B cell (primary cell): ENCODE data around the gene NDUFB6. TPM values are rescaled to one million over a fixed set of nuclear protein-coding genes. Genes with fewer than 3 reads are reported as not detected.

Source experiments
- ATAC-seq: fragments of 200-7000 bp; cut with Tn5 transposase; one replicate; pipeline ENCODE4 v1.10.0; 2021; ENCODE audit warnings: low read depth, mild to moderate bottlenecking, moderate number of reproducible peaks, moderate library complexity
- CTCF ChIA-PET: fragments of 350-600 bp; sonication (Branson Sonifier 250); formaldehyde crosslinking; loops from one replicate; lab custom pipeline; 2021; ENCODE audit warnings: antibody characterized with exemption, inconsistent platforms; lab: Charles Lee
- POLR2A ChIA-PET: fragments of 350-600 bp; sonication (Branson Sonifier 250); formaldehyde crosslinking; loops from one replicate; lab custom pipeline; 2021; ENCODE audit warnings: antibody characterized with exemption; lab: Charles Lee
- DNase-seq: peaks from one replicate; pipeline ENCODE4 v3.0.0; 2013
- H2AFZ ChIP-seq: 2 replicates; pipeline ENCODE4 v1.6.1; 2012; ENCODE audit warnings: mild to moderate bottlenecking, low read depth, low read length; ENCODE audit not compliant: insufficient read depth, poor library complexity, severe bottlenecking
- H3K27ac ChIP-seq, 2 donors: 1 replicate in 1 of 2; 2 replicates in 1 of 2; pipeline ENCODE4 v1.5.1; 2012 to 2013; ENCODE audit warnings: low read length in 2 of 2, mild to moderate bottlenecking in 2 of 2, moderate library complexity in 1 of 2
- H3K27me3 ChIP-seq, 4 experiments: fragments of 200-600 bp in 1 of 4; sonication (generic) in 1 of 4; replicated peaks in 1 of 4; 1 replicate in 2 of 4; 2 replicates in 2 of 4; pipeline versions ENCODE4 v1.6.1 to v1.7.0; 2013 to 2016; ENCODE audit warnings: low read length in 3 of 4, mild to moderate bottlenecking in 2 of 4, mixed read lengths in 1 of 4, moderate library complexity in 1 of 4; ENCODE audit not compliant: insufficient read depth in 4 of 4, control insufficient read depth in 3 of 4; ENCODE audit errors: control extremely low read depth in 1 of 4
- H3K36me3 ChIP-seq, 2 experiments: replicated peaks in 1 of 2; 1 replicate in 1 of 2; 2 replicates in 1 of 2; pipeline versions ENCODE4 v1.6.1 to v1.7.1; 2013; ENCODE audit warnings: low read length in 1 of 2; ENCODE audit not compliant: insufficient read depth in 2 of 2, control insufficient read depth in 1 of 2; ENCODE audit errors: control extremely low read depth in 1 of 2, extremely low read depth in 1 of 2
- H3K4me1 ChIP-seq, 2 donors: fragments of 200-600 bp in 1 of 2; sonication (generic) in 1 of 2; 1 replicate in 1 of 2; 2 replicates in 1 of 2; pipeline versions ENCODE4 v1.5.1 to v1.6.1; 2013 to 2017; ENCODE audit warnings: low read length in 2 of 2; ENCODE audit not compliant: control insufficient read depth in 2 of 2, insufficient read depth in 2 of 2
- H3K4me2 ChIP-seq: replicated peaks from 2 replicates; pipeline ENCODE3; 2012; ENCODE audit warnings: mild to moderate bottlenecking, low read depth, low read length; ENCODE audit not compliant: poor library complexity, severe bottlenecking
- H3K4me3 ChIP-seq, 5 experiments: fragments of 200-600 bp in 1 of 5; sonication (generic) in 1 of 5; 1 replicate in 3 of 5; 2 replicates in 2 of 5; pipeline versions ENCODE4 v1.5.1 to v1.7.0; 2011 to 2016; ENCODE audit warnings: low read length in 4 of 5, mild to moderate bottlenecking in 4 of 5, low read depth in 2 of 5, control low read depth in 1 of 5, moderate library complexity in 1 of 5; ENCODE audit not compliant: insufficient read depth in 1 of 5; ENCODE audit errors: control extremely low read depth in 1 of 5, extremely low read depth in 1 of 5
- H3K79me2 ChIP-seq: fragments of 200-600 bp; sonication (generic); one replicate; pipeline ENCODE4 v1.6.0; 2016; ENCODE audit warnings: low read length; ENCODE audit not compliant: control insufficient read depth, insufficient read depth
- H3K9ac ChIP-seq: fragments of 200-600 bp; sonication (generic); 2 replicates; pipeline ENCODE4 v1.6.1; 2017; ENCODE audit warnings: mild to moderate bottlenecking, low read length, moderate library complexity
- H3K9me3 ChIP-seq, 3 donors: one replicate each; pipeline versions ENCODE4 v1.6.1 to v1.7.1; 2013; ENCODE audit warnings: low read length in 2 of 3; ENCODE audit not compliant: control insufficient read depth in 2 of 3, insufficient read depth in 1 of 3; ENCODE audit errors: control extremely low read depth in 1 of 3
- H4K20me1 ChIP-seq: 2 replicates; pipeline ENCODE4 v1.6.0; 2012; ENCODE audit warnings: mild to moderate bottlenecking, low read length; ENCODE audit not compliant: insufficient read depth, control insufficient read depth, poor library complexity, severe bottlenecking
- H3K27ac Mint-ChIP-seq: one replicate; pipeline ENCODE4 v1.8.0; 2021; ENCODE audit warnings: mixed read lengths
- H3K27me3 Mint-ChIP-seq: one replicate; pipeline ENCODE4 v1.8.0; 2021; ENCODE audit warnings: mixed read lengths
- H3K4me1 Mint-ChIP-seq: one replicate; pipeline ENCODE4 v1.8.0; 2021; ENCODE audit warnings: mixed read lengths
- H3K4me3 Mint-ChIP-seq: one replicate; pipeline ENCODE4 v1.8.0; 2021; ENCODE audit warnings: mixed read lengths
- H3K9me3 Mint-ChIP-seq: one replicate; pipeline ENCODE4 v1.8.0; 2022; ENCODE audit warnings: mixed read lengths; ENCODE audit not compliant: insufficient read depth
- CTCF ChIP-seq: fragments of 200-600 bp; IDR thresholded peaks from one replicate; pipeline ENCODE4 v1.8.0; 2022; ENCODE audit warnings: antibody characterized with exemption, mild to moderate bottlenecking
- EZH2 ChIP-seq: IDR thresholded peaks from 2 replicates; pipeline ENCODE4 v1.6.1; 2012; ENCODE audit warnings: borderline replicate concordance, low read depth, mild to moderate bottlenecking, moderate library complexity, low read length; ENCODE audit not compliant: insufficient read depth, poor library complexity, severe bottlenecking
- WGBS: methylation state at CpG from one replicate; pipeline ENCODE4 v1.1.5; 2013; ENCODE audit warnings: missing lambda C conversion rate; ENCODE audit not compliant: insufficient coverage; 5-methylcytosine and 5-hydroxymethylcytosine counted together
- intact Hi-C: fragments of 100-400 bp; cut with micrococcal nuclease; formaldehyde crosslinking; loops from one replicate; pipeline ENCODE4 v1.10.0; 2022
- polyA plus RNA-seq: library from polyadenylated mRNA; depleted of rRNA; stranded (reverse); fragments of >200 nt; gene quantifications from 2 replicates; pipeline ENCODE4 v1.2.3, GENCODE V29; 2012
- total RNA-seq, 2 donors: library from RNA; stranded (reverse); fragments of 120-200 nt in 1 of 2; gene quantifications; 1 replicate in 1 of 2; 2 replicates in 1 of 2; pipeline versions ENCODE4 v1.2.3 to v1.2.4, GENCODE V29; 2013 to 2022

Gene NDUFB6
- total and polyA plus RNA-seq, 2 donors (not counting 1 experiment from before 2014, with no cell fraction given), result 7.4 to 13.6 TPM

GRCh38 chr9:32545884-32546283, 27.1 kb downstream of the NDUFB6 start:
- intact Hi-C loops, result no loop called here
- H3K4me3 ChIP-seq, result no peak overlapping the region
- peaks cover 81% of the 10 kb centered on the region for H3K79me2 ChIP-seq
- Mint-ChIP-seq H3K4me1 (peaks cover 29% of the 10 kb centered on the region), H3K27ac (no peak overlapping the region), H3K27me3 (no peaks in the 10 kb centered on the region), H3K9me3 (no peaks in the 10 kb centered on the region), H3K4me3 (no peak overlapping the region)
- no peak overlapping the region for H3K27ac ChIP-seq
- peaks cover 7% of the 10 kb centered on the region in 2 donors for H3K4me1 ChIP-seq
- no peak overlapping the region for H3K9ac ChIP-seq
- ChIA-PET POLR2A (no interaction called here), CTCF (interaction anchor here (1.5 to 2.2 kb wide), 3 partner anchors 26 to 167 kb away, joined by 4 to 7 read pairs (median 7); no protein-coding TSS in a partner anchor)
- H3K36me3 ChIP-seq, result peaks cover 6 to 25% of the 10 kb centered on the region in 2 experiments
- DNase-seq (no peak), ATAC-seq (no peak)
- H4K20me1 ChIP-seq, result peaks cover 26% of the 10 kb centered on the region
- H2AFZ ChIP-seq, result no peak overlapping the region
- H3K27me3 ChIP-seq, result no peaks in the 10 kb centered on the region
- no peak for TF ChIP-seq EZH2
- TF ChIP-seq CTCF, result no peak
- no peaks in the 10 kb centered on the region for H3K9me3 ChIP-seq
- H3K4me2 ChIP-seq, result no peak overlapping the region
- no CpG with 5 or more reads among the region's 1 CpG for WGBS

DNA sequence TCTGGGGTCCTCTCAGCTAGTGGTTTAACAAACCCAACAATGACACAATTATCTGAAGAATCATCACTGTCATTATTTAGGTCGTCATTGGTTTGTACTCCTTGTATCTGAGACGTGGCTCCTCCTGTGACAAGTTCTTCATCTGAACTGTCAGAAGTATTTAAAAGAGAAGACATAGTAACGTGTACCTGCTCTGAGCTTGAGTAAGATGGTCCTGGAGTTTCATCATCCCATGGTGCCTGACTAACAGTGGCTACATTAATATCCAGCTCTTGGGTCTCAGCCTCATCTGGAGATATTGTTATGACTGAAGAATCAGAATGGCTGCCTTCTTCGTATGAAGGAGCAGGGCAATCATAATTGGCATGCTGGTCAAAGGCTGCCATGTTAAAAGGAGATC, 29.9 kb downstream of the NDUFB6 start:
- no peak for TF ChIP-seq EZH2
- no peak for TF ChIP-seq CTCF
- H2AFZ ChIP-seq, result no peak overlapping the region
- Mint-ChIP-seq H3K4me3 (no peak overlapping the region), H3K27me3 (no peaks in the 10 kb centered on the region), H3K4me1 (peaks cover 7% of the 10 kb centered on the region), H3K9me3 (no peaks in the 10 kb centered on the region), H3K27ac (no peak overlapping the region)
- ATAC-seq (no peak), DNase-seq (no peak)
- no peaks in the 10 kb centered on the region for H3K9me3 ChIP-seq
- ChIA-PET CTCF (interaction anchor here (0.7 kb wide), 1 partner anchor 164 kb away, joined by 4 read pairs; no protein-coding TSS in a partner anchor), POLR2A (no interaction called here)
- H3K4me2 ChIP-seq, result no peak overlapping the region
- H3K36me3 ChIP-seq, result peaks cover 6 to 25% of the 10 kb centered on the region in 2 experiments
- H3K9ac ChIP-seq, result no peak overlapping the region
- no peaks in the 10 kb centered on the region for H3K4me1 ChIP-seq
- intact Hi-C loops, result loop anchor here (5.0 kb wide), 1 partner anchor 34 kb away; no protein-coding TSS in a partner anchor
- H3K27ac ChIP-seq, result no peak overlapping the region
- peaks cover 16% of the 10 kb centered on the region for H4K20me1 ChIP-seq
- H3K79me2 ChIP-seq, result peaks cover 55% of the 10 kb centered on the region
- no peaks in the 10 kb centered on the region for H3K27me3 ChIP-seq
- 78% methylated on average over 1 of the region's 4 CpGs for WGBS
- no peak overlapping the region for H3K4me3 ChIP-seq
